Esophagus mucosa (tissue), 1 donor: ENCODE data around the gene DEFB118. TPM values are rescaled to one million over a fixed set of nuclear protein-coding genes. Genes with fewer than 3 reads are reported as not detected.
"Not testable (repeated sequence)": the region's sequence is repeated elsewhere in the genome, so short reads cannot be mapped to it uniquely, and the experiment has no call there.

Source experiments
- ATAC-seq: fragments of 200-7000 bp; cut with Tn5 transposase; one replicate; pipeline ENCODE4 v1.9.1; 2020
- total RNA-seq: library from RNA; stranded (reverse); gene quantifications from one replicate; pipeline ENCODE4 v1.2.4, GENCODE V29; 2023
- donor health status: DM: yes; HTN: yes; CAD: no.

DEFB118 gene
- not detected for total RNA-seq

- no peak for ATAC-seq
Measured at GRCh38 chr20:31368301-31368700, at the start of gene DEFB118. Gene DEFB118 (plus strand): TSS chr20:31368601. CDS start chr20:31368651, 50 bp downstream.

DNA sequence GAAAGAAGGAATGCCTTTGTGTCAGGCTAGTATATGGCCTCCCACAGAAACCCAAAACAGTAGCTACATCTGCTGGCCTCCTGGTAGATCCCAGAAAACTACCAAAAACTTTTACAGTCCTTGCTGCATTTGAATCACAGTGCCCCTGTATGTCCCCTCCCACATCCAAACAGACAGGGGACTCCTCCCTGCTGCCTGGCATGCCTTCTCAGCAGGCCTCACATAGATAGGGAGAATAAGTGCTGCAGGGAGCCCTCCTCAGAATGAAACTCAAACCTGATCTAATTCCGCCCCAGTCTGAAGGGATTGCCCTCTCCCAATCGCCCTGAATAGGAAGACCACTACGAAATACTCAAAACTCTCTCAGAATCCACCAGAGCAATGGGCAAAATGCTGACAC lies 45.9 kb upstream of the DEFB118 start:
- ATAC-seq: no peak

- ATAC-seq: no peak
Measured at GRCh38 chr20:31330893-31331292, 37.5 kb upstream of the DEFB118 start.

DNA sequence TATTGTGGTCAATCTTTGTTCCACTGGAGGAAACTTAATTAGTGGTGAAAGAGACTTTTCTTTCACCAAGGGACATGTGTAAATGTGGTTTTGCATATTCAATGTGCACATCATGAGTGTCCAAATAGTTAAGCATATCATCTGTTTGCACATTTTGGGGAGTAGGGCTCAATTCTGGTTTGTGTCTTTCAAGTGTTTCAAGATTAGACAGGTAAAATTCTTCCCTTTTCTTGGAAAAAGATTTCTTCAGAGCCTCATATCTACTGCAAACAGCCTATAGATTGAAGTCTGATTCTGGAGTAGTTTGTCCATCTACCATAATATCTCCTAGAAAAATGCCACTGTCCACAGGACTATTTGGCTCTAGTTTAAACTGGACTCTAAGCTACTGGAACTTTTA lies 26.9 kb upstream of the DEFB118 start:
- ATAC-seq: no peak

GRCh38 chr20:31355981-31356380 lies 12.4 kb upstream of the DEFB118 start:
- ATAC-seq: no peak

DNA sequence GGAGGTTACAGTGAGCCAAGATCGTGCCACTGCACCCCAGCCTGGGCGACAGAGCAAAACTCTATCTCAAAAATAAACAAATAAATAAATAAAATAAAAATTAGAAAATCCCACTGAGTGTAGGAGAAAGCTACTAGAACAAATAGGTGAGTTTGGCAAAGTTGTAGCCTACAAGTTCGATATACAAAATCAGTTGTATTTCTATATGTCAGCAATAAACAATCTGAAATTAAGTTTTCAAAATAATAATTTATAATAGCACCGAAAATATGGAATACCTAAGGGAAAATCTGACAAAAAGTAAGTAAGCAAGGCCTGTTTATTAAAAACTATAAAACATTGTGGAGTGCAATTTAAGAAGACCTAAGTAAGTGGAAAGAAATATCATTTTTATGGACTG lies 5.1 kb upstream of the DEFB118 start:
- no peak for ATAC-seq

DNA sequence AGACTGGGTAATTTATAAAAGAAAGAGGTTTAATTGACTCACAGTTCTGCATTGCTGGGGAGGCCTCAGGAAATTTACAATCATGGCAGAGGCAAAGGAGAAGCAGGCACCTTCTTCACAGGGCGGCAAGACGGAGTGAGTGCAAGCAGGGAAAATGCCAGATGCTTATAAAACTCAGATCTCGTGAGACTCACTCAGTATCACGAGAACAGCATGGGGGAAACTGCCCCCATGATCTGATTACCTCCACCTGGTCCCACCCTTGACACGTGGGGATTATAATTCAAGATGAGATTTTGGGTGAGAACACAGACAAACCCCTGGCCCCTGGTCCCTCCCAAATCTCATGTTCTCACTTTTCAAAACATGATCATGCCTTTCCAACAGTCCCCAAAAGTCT lies 4.1 kb upstream of the DEFB118 start:
- ATAC-seq: not testable (repeated sequence)

GRCh38 chr20:31374346-31374745 lies 5.9 kb downstream of the DEFB118 start:
- no peak for ATAC-seq

GRCh38 chr20:31390490-31390889 lies 22.1 kb downstream of the DEFB118 start, which contains the start of gene DEFB119:
Gene DEFB119 (minus strand): TSS chr20:31390590. CDS start chr20:31390483, 107 bp downstream.
- ATAC-seq: no peak

DNA sequence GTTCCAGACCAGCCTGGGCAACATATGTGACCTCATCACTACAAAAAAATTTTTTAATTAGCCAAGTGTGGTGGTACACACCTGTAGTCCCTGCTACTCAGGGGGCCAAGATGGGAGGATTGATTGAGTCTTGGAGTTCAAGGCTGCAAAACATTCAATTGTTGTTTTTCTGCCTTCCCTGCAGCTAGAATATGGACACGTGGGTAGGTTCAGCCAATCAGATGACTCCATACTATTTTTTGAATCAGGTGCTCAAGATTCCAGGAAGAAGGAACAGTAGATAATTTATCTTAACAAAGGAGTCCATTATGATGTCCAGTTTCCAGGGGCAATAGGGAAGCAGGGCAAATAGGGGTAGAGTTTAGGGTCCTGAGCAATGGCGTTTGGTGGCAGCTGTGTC lies 24.4 kb downstream of the DEFB118 start:
- ATAC-seq: no peak

- no peak for ATAC-seq
Measured at GRCh38 chr20:31394900-31395299, 26.5 kb downstream of the DEFB118 start.

DNA sequence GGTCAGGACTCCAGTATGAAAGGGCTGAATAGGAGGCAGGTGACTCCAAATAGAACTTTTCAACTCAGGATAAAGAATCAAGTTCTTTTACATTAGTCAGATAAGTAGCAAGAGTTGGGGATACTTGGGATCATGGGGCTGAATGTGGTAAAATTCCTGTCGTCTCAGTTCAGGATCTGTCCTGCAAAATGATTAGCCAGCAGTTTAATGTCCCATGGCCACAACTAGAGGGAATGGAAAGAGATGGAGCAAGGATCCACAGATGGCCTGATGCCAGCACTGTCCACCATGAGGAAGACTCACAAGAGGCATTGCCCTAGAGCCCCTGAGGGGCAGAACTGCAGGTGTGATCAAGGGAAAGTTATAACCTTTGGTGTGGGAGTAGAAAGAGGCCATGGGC lies 35.5 kb downstream of the DEFB118 start:
- no peak for ATAC-seq

DNA sequence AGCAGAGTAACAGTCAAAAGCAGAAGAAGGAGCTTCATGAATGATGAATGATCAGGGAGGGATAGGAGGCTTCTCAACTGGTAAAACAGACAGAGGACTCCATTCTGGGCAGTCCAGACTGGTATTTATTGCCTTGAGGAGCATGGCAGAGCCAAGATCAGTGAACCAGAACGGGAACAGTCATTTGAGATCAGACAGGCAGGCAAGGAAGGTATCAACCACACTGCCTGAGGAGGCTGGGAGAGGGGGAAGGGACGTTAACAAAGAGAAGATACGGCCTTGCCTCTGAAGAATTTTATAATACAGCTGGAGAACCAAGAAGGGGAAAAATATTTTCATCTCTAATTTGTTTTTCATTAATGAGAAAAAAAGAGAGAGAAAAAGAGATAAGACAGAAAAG lies 37.7 kb downstream of the DEFB118 start, which contains the start of gene DEFB121:
Gene DEFB121 (minus strand): TSS at position 101 of the 400 bp plus-strand sequence. CDS start 63 bp downstream, at position 38.
- no peak for ATAC-seq

DNA sequence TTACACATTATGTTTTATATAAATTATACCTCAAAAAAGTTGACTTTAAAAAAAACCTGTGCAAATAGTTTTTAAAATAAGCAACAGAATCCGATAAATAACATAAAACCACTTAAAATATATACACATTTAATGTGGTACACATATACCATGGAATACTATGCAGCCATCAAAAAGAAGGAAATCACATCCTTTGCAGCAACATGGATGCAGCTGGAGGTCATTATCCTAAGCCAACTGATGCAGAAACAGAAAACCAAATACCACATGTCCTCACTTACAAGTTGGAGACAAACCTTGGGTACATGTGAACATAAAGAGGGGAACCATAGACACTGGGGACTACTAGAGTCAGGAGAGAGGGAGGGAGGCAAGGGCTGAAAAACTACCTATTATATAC lies 41.6 kb downstream of the DEFB118 start:
- no peak for ATAC-seq

- ATAC-seq: no peak
Measured at GRCh38 chr20:31414381-31414780, 46.0 kb downstream of the DEFB118 start.

GRCh38 chr20:31415653-31416052 lies 47.3 kb downstream of the DEFB118 start:
- no peak for ATAC-seq

DNA sequence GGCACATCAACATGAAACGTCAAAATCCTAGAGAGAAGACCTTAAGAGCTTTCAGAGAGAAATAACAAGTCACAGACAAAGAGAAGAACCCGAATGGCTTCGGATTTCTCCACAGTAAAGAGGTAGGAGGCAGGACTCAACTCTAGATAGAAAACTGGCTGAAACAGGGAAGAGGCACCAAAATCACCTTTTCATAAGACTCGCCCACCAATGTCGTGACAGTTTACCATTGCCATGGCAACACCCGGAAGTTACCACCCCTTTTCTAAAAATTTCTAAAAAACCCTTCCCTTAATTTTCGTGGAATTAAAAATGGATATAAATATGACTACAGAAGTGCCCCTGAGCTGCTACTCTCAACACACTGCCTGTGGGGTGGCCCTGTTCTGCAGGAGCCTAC lies 49.9 kb downstream of the DEFB118 start:
- no peak for ATAC-seq

Other genes starting within 250 kb of the DEFB118 start
- gene DEFB115, start 110.9 kb upstream of the DEFB118 start, total RNA-seq: not detected
- gene DEFB116, start 60.0 kb upstream of the DEFB118 start, total RNA-seq: not detected
- gene DEFB119, start 22.0 kb downstream of the DEFB118 start, total RNA-seq: not detected
- gene DEFB121, start 37.6 kb downstream of the DEFB118 start, total RNA-seq: not detected
- gene DEFB123, start 72.0 kb downstream of the DEFB118 start, total RNA-seq: not detected
- not detected for gene DEFB124, start 106.5 kb downstream of the DEFB118 start, total RNA-seq
- gene REM1, start 106.7 kb downstream of the DEFB118 start, total RNA-seq: 0.20 TPM
- gene HM13, start 145.8 kb downstream of the DEFB118 start, total RNA-seq: 232 TPM
- gene ID1, start 236.7 kb downstream of the DEFB118 start, total RNA-seq: 299 TPM